Measurements from ENCODE around the gene SFR1.
A peak's percentile ranks its signal among the peaks of the same experiment; 100 is the strongest.
"Not testable (repeated sequence)": the region's sequence is repeated elsewhere in the genome, so short reads cannot be mapped to it uniquely, and the experiment has no call there.

Gene SFR1

GRCh38 chr10:104109908-104110662 is 11.9 kb upstream of the SFR1 start:
- DNase-seq = peak; percentile 96

GRCh38 chr10:104113376-104113956 is 8.5 kb upstream of the SFR1 start:
- DNase-seq = no peak

GRCh38 chr10:104117839-104118323 is 4.1 kb upstream of the SFR1 start:
- DNase-seq = peak; percentile 86

GRCh38 chr10:104119996-104120395 is 2.0 kb upstream of the SFR1 start:
- peak; percentile 41 for DNase-seq

GRCh38 chr10:104120512-104120902 is 1.5 kb upstream of the SFR1 start:
- DNase-seq = no peak

GRCh38 chr10:104120903-104121484 is 977 bp upstream of the SFR1 start:
- peak; percentile 98 for DNase-seq

GRCh38 chr10:104122225-104123107 is 495 bp downstream of the SFR1 start:
- no peak for DNase-seq

GRCh38 chr10:104123397-104123796 is 1.4 kb downstream of the SFR1 start:
- no peak for DNase-seq

- peak; percentile 38 for DNase-seq
Measured at GRCh38 chr10:104127411-104127810, 5.4 kb downstream of the SFR1 start.

GRCh38 chr10:104128214-104128613 is 6.2 kb downstream of the SFR1 start:
- DNase-seq = peak; percentile 17

- DNase-seq = no peak
Measured at GRCh38 chr10:104130041-104130440, 8.1 kb downstream of the SFR1 start.

GRCh38 chr10:104138131-104138530 is 16.2 kb downstream of the SFR1 start:
- DNase-seq = no peak

- no peak for DNase-seq
Measured at GRCh38 chr10:104139221-104139620, 17.2 kb downstream of the SFR1 start.

GRCh38 chr10:104142081-104142480 is 20.1 kb downstream of the SFR1 start:
- no peak for DNase-seq

GRCh38 chr10:104143829-104144228 is 21.9 kb downstream of the SFR1 start:
- DNase-seq = no peak

- no peak for DNase-seq
Measured at GRCh38 chr10:104144931-104145330, 23.0 kb downstream of the SFR1 start.

- DNase-seq = no peak
Measured at GRCh38 chr10:104146882-104147281, 24.9 kb downstream of the SFR1 start.

- DNase-seq = peak; percentile 46
Measured at GRCh38 chr10:104150139-104150538, 28.2 kb downstream of the SFR1 start.

- no peak for DNase-seq
Measured at GRCh38 chr10:104151737-104152136, 29.8 kb downstream of the SFR1 start.

- no peak for DNase-seq
Measured at GRCh38 chr10:104155591-104155990, 33.6 kb downstream of the SFR1 start.

GRCh38 chr10:104170610-104171254 is 48.8 kb downstream of the SFR1 start:
- no peak for DNase-seq

- not testable (repeated sequence) for DNase-seq
Measured at GRCh38 chr10:104174136-104174535, 52.2 kb downstream of the SFR1 start.
